CD4-positive, alpha-beta T cell treated with Interleukin-12 subunit alpha and Interleukin-12 subunit beta, for 1 hour (primary cell): Measurements from ENCODE around the gene GPR62.

ENCODE experiments used
- DNase-seq: peaks from one replicate; pipeline ENCODE4 v3.0.0-alpha.2; 2020

Gene GPR62

DNA sequence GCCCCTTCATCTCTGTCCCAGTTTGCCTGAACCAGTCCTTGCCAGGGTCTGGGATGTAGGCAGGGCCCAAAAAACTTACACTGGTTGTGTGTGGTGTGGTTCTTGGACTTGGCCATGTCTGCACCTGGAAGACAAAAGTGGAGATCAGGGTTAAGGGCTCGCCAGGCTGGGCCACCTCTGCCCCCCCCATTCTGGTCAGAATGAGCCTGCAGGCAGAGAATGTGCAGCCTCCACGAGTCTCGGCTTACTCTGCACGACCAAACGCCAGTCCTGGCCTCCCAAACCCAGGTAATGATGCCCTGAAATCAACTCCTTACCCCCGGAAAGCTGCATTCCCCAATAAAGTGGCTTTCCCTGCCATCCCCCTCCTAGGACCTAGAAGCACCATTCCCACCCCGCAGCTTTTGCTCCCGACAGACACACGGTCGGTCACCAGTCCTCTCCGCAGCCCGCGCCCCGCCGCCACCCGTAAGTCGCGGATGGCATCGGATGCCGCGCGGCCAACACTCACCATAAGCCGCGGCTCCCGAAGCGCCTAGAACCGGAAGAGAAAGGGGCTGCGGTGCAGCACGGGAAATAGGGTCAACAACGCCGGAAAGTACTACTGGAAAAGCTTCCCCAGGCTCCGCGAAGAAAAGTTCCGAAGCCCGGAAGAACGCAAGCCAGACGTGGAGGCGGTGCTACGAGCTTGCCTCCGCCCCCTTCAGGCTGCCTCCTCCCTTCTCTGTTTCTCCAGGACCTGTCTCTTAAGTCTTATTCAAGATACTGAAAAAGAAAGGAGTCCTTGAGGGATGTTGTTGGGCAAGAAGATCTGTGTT, 40.4 kb downstream of the GPR62 start, which contains the start of gene RPL29:
RPL29 (minus strand) TSS at position 550 of the 818 bp plus-strand sequence; CDS start at position 116, 434 bp downstream.
- peak; percentile 95 for DNase-seq

DNA sequence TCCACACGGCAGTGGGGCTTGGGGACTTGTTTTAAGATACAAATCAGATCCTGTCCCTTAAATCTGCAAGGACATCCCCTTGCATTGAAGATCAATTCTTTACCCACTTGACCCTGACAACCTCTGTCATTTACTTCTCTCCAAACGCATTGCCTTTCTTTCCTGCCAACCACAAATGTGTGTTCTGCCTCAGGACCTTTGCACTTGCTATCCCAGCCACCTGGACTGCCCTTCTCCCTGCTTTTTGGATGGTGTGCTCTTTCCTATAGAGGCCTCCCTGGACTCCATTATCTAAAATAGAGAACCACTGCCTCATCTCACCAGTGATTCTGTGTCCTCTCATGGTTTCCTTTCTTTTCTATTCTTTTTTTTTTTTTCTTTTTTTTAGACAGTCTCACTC, 42.0 kb downstream of the GPR62 start:
- no peak for DNase-seq

- no peak for DNase-seq
These were observed 42.9 kb downstream of the GPR62 start for GRCh38 chr3:51997935-51998596.

- no peak for DNase-seq
These were observed 43.6 kb downstream of the GPR62 start for GRCh38 chr3:51998774-51999173.

DNA sequence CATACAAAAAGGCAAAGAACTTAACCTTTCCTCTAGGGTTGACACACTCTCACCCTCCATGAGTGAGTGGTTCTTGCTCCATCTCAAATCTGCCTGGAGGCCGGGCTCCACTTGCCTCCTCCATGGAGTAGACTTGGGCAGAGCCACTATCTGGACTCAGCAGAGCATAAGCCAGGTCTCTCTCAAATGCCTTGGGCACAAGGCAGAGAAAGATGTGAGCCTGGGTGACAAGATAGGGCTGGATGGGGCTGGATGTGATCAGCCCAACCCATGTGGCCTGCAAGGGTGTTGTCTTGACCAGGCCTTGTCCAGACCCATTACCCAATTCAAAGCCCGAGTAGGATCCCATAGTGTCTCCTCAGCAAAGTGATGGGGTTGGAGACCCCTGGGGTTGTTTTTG, 44.7 kb downstream of the GPR62 start:
- no peak for DNase-seq

GRCh38 chr3:52001443-52001974, 46.3 kb downstream of the GPR62 start:
- peak; percentile 88 for DNase-seq

DNA sequence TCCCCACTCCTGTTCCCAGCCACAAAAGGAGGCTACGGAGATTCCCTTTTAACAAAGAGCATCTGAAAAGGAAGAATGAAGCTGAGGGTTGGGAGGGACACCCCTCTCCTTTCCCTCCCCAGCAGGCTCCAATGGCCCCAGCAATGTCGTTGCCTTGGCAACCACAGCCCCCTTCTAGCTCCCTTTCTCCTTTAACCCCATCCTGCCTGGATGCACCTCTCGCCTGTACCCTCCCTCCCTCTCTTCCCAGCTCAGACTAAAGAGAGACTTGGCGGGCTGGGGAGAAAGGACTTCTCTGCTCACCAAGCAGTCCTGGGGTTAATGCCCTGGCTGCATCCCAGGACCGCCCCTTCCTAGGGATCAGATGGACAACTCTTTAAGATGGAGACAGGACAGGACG, 47.6 kb downstream of the GPR62 start:
- DNase-seq, result no peak

GRCh38 chr3:52004163-52004787, 49.1 kb downstream of the GPR62 start:
- no peak for DNase-seq

DNA sequence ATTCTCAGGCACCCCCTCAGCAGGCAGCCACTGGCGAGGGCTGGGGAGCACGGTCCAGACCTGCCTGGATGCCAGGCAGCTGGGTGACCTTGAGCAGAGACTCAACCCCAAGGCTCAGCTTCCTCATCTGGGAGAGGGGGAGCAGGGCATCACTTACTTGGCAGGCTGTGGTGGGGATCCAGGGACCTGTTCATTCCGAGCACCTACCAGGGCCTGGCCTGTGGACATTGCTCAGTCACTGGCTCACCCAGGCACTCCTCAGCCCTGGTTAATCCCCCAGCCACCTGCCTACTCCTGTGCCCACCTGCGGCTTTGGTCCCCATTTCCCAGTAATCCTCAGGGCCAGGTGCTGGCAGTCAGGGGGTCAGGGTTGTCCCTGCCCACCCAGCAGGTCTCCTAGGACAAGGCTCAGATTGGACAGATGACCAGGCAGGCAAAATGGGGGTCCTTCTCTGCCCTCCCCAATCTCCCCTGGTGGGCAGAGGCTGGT, 49.8 kb downstream of the GPR62 start:
- DNase-seq, result no peak

- DNase-seq, result no peak
These were observed 50.4 kb downstream of the GPR62 start for GRCh38 chr3:52005571-52005986.

GRCh38 chr3:52006017-52006819, 51.0 kb downstream of the GPR62 start:
- no peak for DNase-seq

DNA sequence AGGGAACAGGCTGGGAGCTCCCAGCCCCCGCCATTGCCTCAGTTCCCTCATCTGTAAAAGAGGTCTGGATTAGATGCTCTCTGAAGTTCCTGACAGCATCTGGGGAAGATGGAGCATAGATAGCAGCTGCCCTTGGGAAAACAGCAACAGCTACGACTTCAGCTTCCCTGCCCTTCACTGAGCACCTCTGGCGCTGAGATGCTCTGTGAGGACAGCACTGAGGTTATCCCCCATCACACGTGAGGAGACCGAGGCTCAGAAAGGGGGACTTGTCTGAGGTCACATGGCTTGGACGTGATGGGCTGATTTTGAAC, 51.6 kb downstream of the GPR62 start:
- DNase-seq, result no peak
